ENCODE measurements around the gene PHLDB1. TPM values are rescaled to one million over a fixed set of nuclear protein-coding genes. Genes with fewer than 3 reads are reported as not detected.

Gene PHLDB1
- total RNA-seq, 4 donors from 2014 or later: 51.9 to 77.4 (median 70.2) TPM

GRCh38 chr11:118657238-118657637, 49.8 kb downstream of the PHLDB1 start:
- WGBS, 2 donors: 83 to 91% methylated on average over 2 of the region's 2 CpGs
- intact Hi-C loops (cut with DNase I; ENCODE audit: low total_unique reads): no loop called here

DNA sequence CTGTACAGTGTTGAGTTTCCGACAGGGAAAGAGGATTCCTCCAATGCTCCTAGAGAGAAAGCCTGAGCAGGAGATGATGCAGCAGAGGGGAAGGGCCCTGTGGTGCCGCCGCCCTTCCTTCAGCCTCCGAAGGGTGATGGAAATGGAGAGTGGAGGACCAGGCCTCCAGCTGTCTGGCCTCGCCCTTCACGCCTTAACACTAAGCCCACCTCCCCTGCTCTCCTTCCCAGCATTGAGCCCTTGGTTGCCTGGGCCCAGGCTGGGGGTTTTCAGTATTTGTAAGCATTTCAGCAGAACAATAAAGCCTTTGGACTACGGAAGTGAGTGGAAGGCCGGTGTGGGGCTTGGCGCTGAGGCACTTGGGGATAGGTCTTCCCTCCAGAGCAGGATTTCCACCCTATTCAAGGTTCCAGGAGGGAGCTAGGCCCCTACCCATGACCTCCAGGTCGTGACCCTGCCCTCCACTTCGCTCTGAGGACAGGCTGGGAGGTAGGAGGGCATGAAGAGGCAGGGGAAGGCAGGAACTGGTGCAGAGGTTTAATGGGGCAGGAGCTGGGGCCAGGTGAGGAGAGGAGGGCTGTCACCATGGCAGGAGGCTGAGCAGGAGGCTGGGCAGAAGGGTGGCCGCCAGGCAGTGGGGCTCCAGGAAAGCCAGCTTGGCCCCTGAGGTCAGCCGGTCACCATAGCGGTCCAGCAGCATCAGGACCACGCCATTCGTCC, 50.5 kb downstream of the PHLDB1 start:
- no peak overlapping the region for H3K4me3 ChIP-seq (ENCODE audit: low read depth, poor library complexity, severe bottlenecking)
- no peak for DNase-seq (ENCODE audit: low spot score in 2 of 2)
- 78 to 80% methylated on average over 12 to 16 of the region's 16 CpGs for WGBS, 2 donors
- intact Hi-C loops (cut with DNase I; ENCODE audit: low total_unique reads): no loop called here
- TF ChIP-seq, protein P1, sequence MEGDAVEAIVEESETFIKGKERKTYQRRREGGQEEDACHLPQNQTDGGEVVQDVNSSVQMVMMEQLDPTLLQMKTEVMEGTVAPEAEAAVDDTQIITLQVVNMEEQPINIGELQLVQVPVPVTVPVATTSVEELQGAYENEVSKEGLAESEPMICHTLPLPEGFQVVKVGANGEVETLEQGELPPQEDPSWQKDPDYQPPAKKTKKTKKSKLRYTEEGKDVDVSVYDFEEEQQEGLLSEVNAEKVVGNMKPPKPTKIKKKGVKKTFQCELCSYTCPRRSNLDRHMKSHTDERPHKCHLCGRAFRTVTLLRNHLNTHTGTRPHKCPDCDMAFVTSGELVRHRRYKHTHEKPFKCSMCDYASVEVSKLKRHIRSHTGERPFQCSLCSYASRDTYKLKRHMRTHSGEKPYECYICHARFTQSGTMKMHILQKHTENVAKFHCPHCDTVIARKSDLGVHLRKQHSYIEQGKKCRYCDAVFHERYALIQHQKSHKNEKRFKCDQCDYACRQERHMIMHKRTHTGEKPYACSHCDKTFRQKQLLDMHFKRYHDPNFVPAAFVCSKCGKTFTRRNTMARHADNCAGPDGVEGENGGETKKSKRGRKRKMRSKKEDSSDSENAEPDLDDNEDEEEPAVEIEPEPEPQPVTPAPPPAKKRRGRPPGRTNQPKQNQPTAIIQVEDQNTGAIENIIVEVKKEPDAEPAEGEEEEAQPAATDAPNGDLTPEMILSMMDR (IDR thresholded peaks at IDR 0.05): no peak
- TF ChIP-seq POLR2A (IDR thresholded peaks at IDR 0.05): no peak

More at GRCh38 chr11:118657238-118657637, 49.8 kb downstream of the PHLDB1 start:
- no peak overlapping the region for H3K4me3 ChIP-seq (ENCODE audit: low read depth, poor library complexity, severe bottlenecking)
- TF ChIP-seq, protein P1 (IDR thresholded peaks at IDR 0.05): no peak
- TF ChIP-seq POLR2A (IDR thresholded peaks at IDR 0.05): no peak
- DNase-seq (ENCODE audit: low spot score in 2 of 2): no peak

GRCh38 chr11:118658429-118659313, 51.3 kb downstream of the PHLDB1 start:
- DNase-seq (ENCODE audit: low spot score in 2 of 2): no peak
- intact Hi-C loops (cut with DNase I; ENCODE audit: low total_unique reads): no loop called here
- WGBS, 2 donors: 41% methylated on average over 12 to 16 of the region's 16 CpGs
- no peak for TF ChIP-seq POLR2A (IDR thresholded peaks at IDR 0.05)
- TF ChIP-seq, protein P1 (IDR thresholded peaks at IDR 0.05): no peak
- no peak overlapping the region for H3K4me3 ChIP-seq (ENCODE audit: low read depth, poor library complexity, severe bottlenecking)

DNA sequence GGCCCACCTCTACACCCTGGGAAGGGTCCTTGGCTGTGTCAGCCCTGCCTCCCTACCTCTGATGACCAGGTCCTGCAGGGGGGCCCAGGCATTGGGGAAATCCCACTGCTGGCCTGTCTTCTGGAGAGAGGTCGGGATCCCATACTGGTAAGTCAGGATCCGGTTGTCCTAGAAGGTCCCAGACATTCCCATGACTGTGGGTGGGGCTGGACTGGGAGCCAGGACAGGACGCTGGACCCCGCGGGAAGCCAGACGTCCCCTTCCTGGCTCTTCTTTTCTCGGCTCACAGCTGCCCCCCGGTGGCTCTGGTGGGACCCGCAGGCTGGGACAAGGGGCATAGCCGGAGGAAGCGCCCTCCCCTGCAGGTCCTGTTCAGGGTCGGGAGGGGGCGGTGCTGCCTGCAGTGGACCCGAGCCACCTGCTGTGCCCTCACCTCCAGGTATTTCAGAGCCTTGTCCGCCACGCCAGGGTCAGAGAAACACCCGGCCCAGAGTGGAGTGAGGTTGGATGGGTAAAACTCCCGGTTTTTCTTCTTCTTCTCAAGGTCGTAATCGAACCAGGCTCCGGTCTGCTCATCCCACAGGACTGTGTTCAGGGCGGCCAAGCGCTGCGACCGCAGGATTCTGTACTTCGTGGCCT, 52.0 kb downstream of the PHLDB1 start:
- WGBS, 2 donors: 7 to 14% methylated on average over 20 to 22 of the region's 26 CpGs
- peak; percentile 86 to 98 for DNase-seq (ENCODE audit: low spot score in 2 of 2)
- intact Hi-C loops (cut with DNase I; ENCODE audit: low total_unique reads): no loop called here
- H3K4me3 ChIP-seq (ENCODE audit: low read depth, poor library complexity, severe bottlenecking): no peak overlapping the region
- no peak for TF ChIP-seq POLR2A (IDR thresholded peaks at IDR 0.05)
- TF ChIP-seq, protein P1 (IDR thresholded peaks at IDR 0.05): peak in 1 of 3 donors; percentile 36

GRCh38 chr11:118659953-118660680, 52.7 kb downstream of the PHLDB1 start:
- DNase-seq (ENCODE audit: low spot score in 2 of 2): peak in 1 of 2 donors; percentile 80
- intact Hi-C loops (cut with DNase I; ENCODE audit: low total_unique reads): no loop called here
- H3K4me3 ChIP-seq (ENCODE audit: low read depth, poor library complexity, severe bottlenecking): no peak overlapping the region
- no peak for TF ChIP-seq POLR2A (IDR thresholded peaks at IDR 0.05)
- TF ChIP-seq, protein P1 (IDR thresholded peaks at IDR 0.05): no peak
- 59 to 60% methylated on average over 14 of the region's 14 CpGs for WGBS, 2 donors

All from lower leg skin (tissue), 4 donors.